WTC11 (cell line): ENCODE data around the gene NUP50. TPM values are rescaled to one million over a fixed set of nuclear protein-coding genes. Genes with fewer than 3 reads are reported as not detected.
A peak's percentile ranks its signal among the peaks of the same experiment; 100 is the strongest.

Experiments
- ATAC-seq: fragments of 200-7000 bp; cut with Tn5 transposase; 2 replicates; pipeline ENCODE4 v1.10.0; 2021; ENCODE audit warnings: mild to moderate bottlenecking, moderate library complexity
- CTCF ChIA-PET: fragments of 300-600 bp; sonication (Branson Sonifier 250); formaldehyde crosslinking; loops from one replicate; lab custom pipeline; 2021; ENCODE audit warnings: antibody characterized with exemption; lab: Charles Lee
- POLR2A ChIA-PET: fragments of 350-600 bp; sonication (Branson Sonifier 250); formaldehyde crosslinking; loops from one replicate; lab custom pipeline; 2021; ENCODE audit warnings: antibody characterized with exemption; lab: Charles Lee
- DNase-seq: peaks from one replicate; pipeline ENCODE4 v3.0.0; 2021; ENCODE audit warnings: low spot score
- H3K27ac Mint-ChIP-seq: 2 replicates; pipeline ENCODE4 v1.8.0; 2021; ENCODE audit warnings: mixed read lengths
- H3K27me3 Mint-ChIP-seq: 2 replicates; pipeline ENCODE4 v1.8.0; 2021; ENCODE audit warnings: low read depth, mild to moderate bottlenecking, moderate library complexity, mixed read lengths
- H3K36me3 Mint-ChIP-seq: 2 replicates; pipeline ENCODE4 v1.8.0; 2021; ENCODE audit warnings: mixed read lengths
- H3K4me1 Mint-ChIP-seq: 2 replicates; pipeline ENCODE4 v1.8.0; 2022; ENCODE audit warnings: mixed read lengths
- H3K4me3 Mint-ChIP-seq: 2 replicates; pipeline ENCODE4 v1.8.0; 2021; ENCODE audit warnings: mild to moderate bottlenecking, moderate library complexity, mixed read lengths
- H3K9me3 Mint-ChIP-seq: 2 replicates; pipeline ENCODE4 v1.8.0; 2021; ENCODE audit warnings: mixed read lengths
- ARID4B ChIP-seq: sonication (generic); formaldehyde crosslinking; IDR thresholded peaks from 2 replicates; pipeline ENCODE4 v1.8.0; 2023; ENCODE audit warnings: missing genetic modification reagents, mild to moderate bottlenecking, borderline replicate concordance
- ATF3 ChIP-seq: sonication (generic); formaldehyde crosslinking; conservative IDR thresholded peaks from 2 replicates; pipeline ENCODE4 v1.8.1; 2022; ENCODE audit warnings: mild to moderate bottlenecking, missing genetic modification reagents
- CREB1 ChIP-seq: sonication (generic); formaldehyde crosslinking; IDR thresholded peaks from 2 replicates; pipeline ENCODE4 v1.8.0; 2023; ENCODE audit warnings: mild to moderate bottlenecking, missing genetic modification reagents
- E2F5 ChIP-seq: sonication (generic); formaldehyde crosslinking; IDR thresholded peaks from 2 replicates; pipeline ENCODE4 v1.8.1; 2022; ENCODE audit warnings: mild to moderate bottlenecking, moderate library complexity, missing genetic modification reagents
- EMX1 ChIP-seq: fragments of 250-450 bp; sonication (Bioruptor Pico); IDR thresholded peaks from 2 replicates; pipeline ENCODE4 v1.8.0; 2021; ENCODE audit warnings: mild to moderate bottlenecking
- ETV6 ChIP-seq: sonication (generic); formaldehyde crosslinking; IDR thresholded peaks from 2 replicates; pipeline ENCODE4 v1.8.1; 2022; ENCODE audit warnings: mild to moderate bottlenecking, missing genetic modification reagents
- FOXK1 ChIP-seq: sonication (generic); formaldehyde crosslinking; IDR thresholded peaks from 2 replicates; pipeline ENCODE4 v1.8.0; 2022; ENCODE audit warnings: mild to moderate bottlenecking, moderate library complexity, missing genetic modification reagents
- FOXP1 ChIP-seq: sonication (generic); formaldehyde crosslinking; IDR thresholded peaks from 2 replicates; pipeline ENCODE4 v1.8.0; 2022; ENCODE audit warnings: missing genetic modification reagents, mild to moderate bottlenecking, moderate library complexity, borderline replicate concordance
- GABPB1 ChIP-seq: sonication (generic); formaldehyde crosslinking; IDR thresholded peaks from 2 replicates; pipeline ENCODE4 v1.8.1; 2023; ENCODE audit warnings: mild to moderate bottlenecking, missing genetic modification reagents
- IRF2 ChIP-seq: sonication (generic); formaldehyde crosslinking; IDR thresholded peaks from 2 replicates; pipeline ENCODE4 v1.8.0; 2022; ENCODE audit warnings: low read depth, missing genetic modification reagents, borderline replicate concordance
- JUN ChIP-seq: sonication (generic); formaldehyde crosslinking; IDR thresholded peaks from 2 replicates; pipeline ENCODE4 v1.8.0; 2023; ENCODE audit warnings: mild to moderate bottlenecking, missing genetic modification reagents
- NFE2L1 ChIP-seq: sonication (generic); formaldehyde crosslinking; IDR thresholded peaks from 2 replicates; pipeline ENCODE4 v1.8.1; 2023; ENCODE audit warnings: missing genetic modification reagents
- NFYB ChIP-seq: sonication (generic); formaldehyde crosslinking; conservative IDR thresholded peaks from 2 replicates; pipeline ENCODE4 v1.8.0; 2022; ENCODE audit warnings: low read depth, missing genetic modification reagents
- NR3C1 ChIP-seq: sonication (generic); formaldehyde crosslinking; conservative IDR thresholded peaks from 2 replicates; pipeline ENCODE4 v1.8.1; 2023; ENCODE audit warnings: low read depth, mild to moderate bottlenecking, missing genetic modification reagents
- TCF7 ChIP-seq: sonication (generic); formaldehyde crosslinking; IDR thresholded peaks from 2 replicates; pipeline ENCODE4 v1.8.0; 2022; ENCODE audit warnings: mild to moderate bottlenecking, low read depth, missing genetic modification reagents, moderate library complexity
- total RNA-seq: library from RNA; stranded (reverse); gene quantifications from 3 replicates; pipeline ENCODE4 v1.2.3, GENCODE V29; 2021

The NUP50 gene
- total RNA-seq, 1 experiment from 2014 or later = 131 TPM

- TF ChIP-seq CREB1 (no peak), IRF2 (no peak)
Observed at GRCh38 chr22:45212306-45212709, 48.6 kb downstream of the NUP50 start (continued).

GRCh38 chr22:45212992-45213751 lies 49.4 kb downstream of the NUP50 start:
- Mint-ChIP-seq H3K36me3 (no peaks in the 10 kb centered on the region; the same call in 1 of the 2 replicates), H3K27ac (peak overlapping the region; percentile 57; the same call in 1 of the 2 replicates), H3K4me3 (no peak overlapping the region), H3K27me3 (no peaks in the 10 kb centered on the region), H3K9me3 (no peaks in the 10 kb centered on the region)
- CTCF ChIA-PET = no interaction called here
- no peak for ATAC-seq
- no peak for TF ChIP-seq NR3C1
- no peak for TF ChIP-seq ETV6 (CRISPR knock-in tag)
- no peak for TF ChIP-seq NFYB (CRISPR knock-in tag)
- TF ChIP-seq, all 79 proteins: peak for 0
- peaks cover 25% of the 10 kb centered on the region for H3K4me1 Mint-ChIP-seq
- POLR2A ChIA-PET = no interaction called here
- DNase-seq = no peak

GRCh38 chr22:45216133-45217003 lies 52.6 kb downstream of the NUP50 start:
- H3K27ac Mint-ChIP-seq = peak overlapping the region; percentile 61; the same call in 1 of the 2 replicates
- CTCF ChIA-PET = interaction anchor here (0.6 to 3.4 kb wide), 2 partner anchors 8 to 448 kb away, joined by 3 to 36 read pairs; no protein-coding TSS in a partner anchor
- POLR2A ChIA-PET = no interaction called here
- peak; percentile 54 for DNase-seq
- no peak for TF ChIP-seq NFE2L1 (CRISPR knock-in tag)
- TF ChIP-seq ARID4B (CRISPR knock-in tag) = 0 out of 2 replicates have a peak, but pooled peaks have one; percentile 53
- TF ChIP-seq JUN (CRISPR knock-in tag) = 0 out of 2 replicates have a peak, but pooled peaks have one; percentile 62
- TF ChIP-seq E2F5 (CRISPR knock-in tag) = 0 out of 2 replicates have a peak, but pooled peaks have one; percentile 25
- TF ChIP-seq FOXK1 (CRISPR knock-in tag) = 0 out of 2 replicates have a peak, but pooled peaks have one; percentile 21
- TF ChIP-seq FOXP1 (CRISPR knock-in tag) = 0 out of 2 replicates have a peak, but pooled peaks have one; percentile 51
- TF ChIP-seq, all 79 proteins: peak for 5
- H3K4me3 Mint-ChIP-seq = no peak overlapping the region
- ATAC-seq = peak; percentile 77
- H3K36me3 Mint-ChIP-seq = no peaks in the 10 kb centered on the region
- H3K9me3 Mint-ChIP-seq = no peaks in the 10 kb centered on the region
- no peaks in the 10 kb centered on the region for H3K27me3 Mint-ChIP-seq
- H3K4me1 Mint-ChIP-seq = peaks cover 29% of the 10 kb centered on the region

GRCh38 chr22:45217345-45217744 lies 53.6 kb downstream of the NUP50 start:
- ATAC-seq = no peak
- TF ChIP-seq EMX1 (CRISPR knock-in tag) = no peak
- no peak for TF ChIP-seq ATF3
- no peak for TF ChIP-seq NFE2L1 (CRISPR knock-in tag)
- TF ChIP-seq GABPB1 (CRISPR knock-in tag) = no peak
- no peak for TF ChIP-seq TCF7 (CRISPR knock-in tag)
- Mint-ChIP-seq H3K4me3 (no peak overlapping the region), H3K9me3 (no peaks in the 10 kb centered on the region), H3K27me3 (no peaks in the 10 kb centered on the region), H3K4me1 (peaks cover 22% of the 10 kb centered on the region), H3K27ac (no peak overlapping the region), H3K36me3 (no peaks in the 10 kb centered on the region)
- ChIA-PET CTCF (interaction anchor here (0.6 to 3.4 kb wide), 2 partner anchors 9 to 903 kb away, joined by 3 to 36 read pairs; no protein-coding TSS in a partner anchor), POLR2A (no interaction called here)
- no peak for DNase-seq
